H1 (cell line): ENCODE results near the gene P3R3URF. TPM values are rescaled to one million over a fixed set of nuclear protein-coding genes. Genes with fewer than 3 reads are reported as not detected.

Experiments
- CTCF ChIA-PET: fragments of 300-600 bp; sonication (Branson Sonifier 250); formaldehyde crosslinking; loops from one replicate; lab custom pipeline; 2021; ENCODE audit not compliant: partially characterized antibody; lab: Charles Lee
- POLR2A ChIA-PET: fragments of 300-600 bp; sonication (Branson Sonifier 250); formaldehyde crosslinking; loops from one replicate; lab custom pipeline; 2021; ENCODE audit warnings: inconsistent platforms; ENCODE audit not compliant: partially characterized antibody; lab: Charles Lee
- DNase-seq, 2 experiments: peaks; one replicate each; pipeline versions ENCODE4 v3.0.0 to v3.0.0-alpha.2; 2010 to 2022; ENCODE audit warnings: low spot score in 2 of 2, low read depth in 1 of 2, mixed read lengths in 1 of 2
- FAIRE-seq: peaks from 2 replicates; lab custom pipeline; 2011; peaks lifted over from hg19 to GRCh38; lab: Jason Lieb, UNC
- H2AFZ ChIP-seq: 2 replicates; pipeline ENCODE4 v1.8.1; 2012; ENCODE audit warnings: low read length, inconsistent platforms
- H2AK5ac ChIP-seq: 2 replicates; pipeline ENCODE4 v1.6.1; 2013; ENCODE audit warnings: low read depth, low read length
- H2BK120ac ChIP-seq: replicated peaks from 2 replicates; pipeline ENCODE3; 2013; ENCODE audit warnings: low read depth, low read length, inconsistent platforms
- H2BK12ac ChIP-seq: 2 replicates; pipeline ENCODE4 v1.6.1; 2013; ENCODE audit warnings: low read depth, low read length
- H2BK15ac ChIP-seq: 2 replicates; pipeline ENCODE4 v1.6.1; 2013; ENCODE audit warnings: low read length
- H2BK20ac ChIP-seq: 2 replicates; pipeline ENCODE4 v1.6.1; 2013; ENCODE audit warnings: low read length
- H2BK5ac ChIP-seq: 2 replicates; pipeline ENCODE4 v1.6.1; 2013; ENCODE audit warnings: low read depth, low read length
- H3K14ac ChIP-seq: 2 replicates; pipeline ENCODE4 v1.6.1; 2013; ENCODE audit warnings: inconsistent platforms; ENCODE audit not compliant: insufficient read length
- H3K18ac ChIP-seq: 2 replicates; pipeline ENCODE4 v1.6.1; 2013; ENCODE audit warnings: low read length; ENCODE audit errors: extremely low read depth
- H3K23ac ChIP-seq: 2 replicates; pipeline ENCODE4 v1.6.1; 2013; ENCODE audit warnings: inconsistent platforms; ENCODE audit not compliant: insufficient read length
- H3K23me2 ChIP-seq: 2 replicates; pipeline ENCODE4 v1.6.1; 2013; ENCODE audit warnings: low read depth, low read length
- H3K27ac ChIP-seq: 2 replicates; pipeline ENCODE4 v1.6.1; 2011; ENCODE audit warnings: low read depth, low read length, inconsistent platforms
- H3K27me3 ChIP-seq, 4 experiments: replicated peaks in 1 of 4; 1 replicate in 1 of 4; 2 replicates in 3 of 4; pipeline versions ENCODE4 v1.6.1 to v1.8.1; 2011 to 2013; ENCODE audit warnings: low read length in 3 of 4, mild to moderate bottlenecking in 3 of 4, inconsistent platforms in 2 of 4, mixed read lengths in 2 of 4, moderate library complexity in 1 of 4; ENCODE audit not compliant: control insufficient read depth in 3 of 4, insufficient read depth in 3 of 4; ENCODE audit errors: extremely low read depth in 1 of 4
- H3K36me3 ChIP-seq, 4 experiments: 2 replicates each; pipeline versions ENCODE4 v1.6.1 to v1.8.1; 2011 to 2013; ENCODE audit warnings: mild to moderate bottlenecking in 4 of 4, low read length in 3 of 4, moderate library complexity in 2 of 4, control low read depth in 1 of 4, inconsistent platforms in 1 of 4; ENCODE audit not compliant: insufficient read depth in 4 of 4, control insufficient read depth in 2 of 4
- H3K4ac ChIP-seq: replicated peaks from 2 replicates; pipeline ENCODE3; 2013; ENCODE audit warnings: low read length, low read depth, mixed read lengths, inconsistent platforms; ENCODE audit not compliant: insufficient read length
- H3K4me1 ChIP-seq, 4 experiments: replicated peaks in 1 of 4; 1 replicate in 1 of 4; 2 replicates in 3 of 4; pipeline versions ENCODE4 v1.6.1 to v1.8.1; 2011 to 2013; ENCODE audit warnings: low read length in 3 of 4, inconsistent platforms in 2 of 4, mixed read lengths in 1 of 4; ENCODE audit not compliant: insufficient read depth in 4 of 4, control insufficient read depth in 3 of 4
- H3K4me2 ChIP-seq, 2 experiments: 2 replicates each; pipeline versions ENCODE4 v1.6.1 to v1.8.1; 2011 to 2013; ENCODE audit warnings: low read depth in 2 of 2, low read length in 2 of 2, control low read depth in 1 of 2, inconsistent platforms in 1 of 2, mild to moderate bottlenecking in 1 of 2; ENCODE audit not compliant: insufficient read depth in 1 of 2
- H3K4me3 ChIP-seq, 4 experiments: fragments of 200-600, 300-600 bp in 1 of 4; sonication (generic), shearing (Covaris generic), sonication (Bioruptor Twin) in 1 of 4; 2 replicates each; pipeline versions ENCODE4 v1.5.1 to v1.8.1; 2011 to 2016; ENCODE audit warnings: low read length in 4 of 4, low read depth in 3 of 4, control low read depth in 2 of 4, inconsistent platforms in 2 of 4, mild to moderate bottlenecking in 2 of 4, mixed read lengths in 1 of 4, moderate library complexity in 1 of 4; ENCODE audit not compliant: insufficient read depth in 2 of 4; ENCODE audit errors: extremely low read depth in 1 of 4
- H3K56ac ChIP-seq: replicated peaks from 2 replicates; pipeline ENCODE3; 2013; ENCODE audit warnings: low read depth, mild to moderate bottlenecking, mixed read lengths, low read length, inconsistent platforms; ENCODE audit not compliant: insufficient read length
- H3K79me1 ChIP-seq: 2 replicates; pipeline ENCODE4 v1.6.1; 2013; ENCODE audit warnings: low read depth, low read length, control low read depth
- H3K79me2 ChIP-seq, 2 experiments: 2 replicates each; pipeline versions ENCODE4 v1.6.1 to v1.8.1; 2012 to 2013; ENCODE audit warnings: low read length in 2 of 2, mild to moderate bottlenecking in 2 of 2, inconsistent platforms in 1 of 2; ENCODE audit not compliant: insufficient read depth in 2 of 2, control insufficient read depth in 1 of 2
- H3K9ac ChIP-seq, 4 experiments: replicated peaks in 1 of 4; 1 replicate in 1 of 4; 2 replicates in 3 of 4; pipeline versions ENCODE4 v1.6.1 to v1.8.1; 2011 to 2013; ENCODE audit warnings: low read depth in 3 of 4, low read length in 3 of 4, control low read depth in 2 of 4, mild to moderate bottlenecking in 2 of 4, moderate library complexity in 2 of 4, inconsistent platforms in 1 of 4; ENCODE audit errors: extremely low read depth in 1 of 4
- H3K9me3 ChIP-seq, 2 experiments: 2 replicates each; pipeline versions ENCODE4 v1.6.1 to v1.8.1; 2012 to 2013; ENCODE audit warnings: mild to moderate bottlenecking in 2 of 2, moderate library complexity in 2 of 2, control low read depth in 1 of 2, inconsistent platforms in 1 of 2, low read depth in 1 of 2, low read length in 1 of 2, mixed read lengths in 1 of 2; ENCODE audit not compliant: insufficient read depth in 2 of 2
- H4K20me1 ChIP-seq, 2 experiments: replicated peaks in 1 of 2; 2 replicates each; pipeline versions ENCODE3 to v1.8.1; 2011 to 2013; ENCODE audit warnings: inconsistent platforms in 2 of 2, low read length in 2 of 2, mild to moderate bottlenecking in 1 of 2; ENCODE audit not compliant: insufficient read depth in 2 of 2, control insufficient read depth in 1 of 2
- H4K5ac ChIP-seq: 2 replicates; pipeline ENCODE4 v1.6.1; 2013; ENCODE audit warnings: low read length, low read depth, mixed read lengths, inconsistent platforms; ENCODE audit not compliant: insufficient read length
- H4K8ac ChIP-seq: 2 replicates; pipeline ENCODE4 v1.8.0; 2013; ENCODE audit warnings: mild to moderate bottlenecking, moderate library complexity, low read length, inconsistent platforms; ENCODE audit not compliant: insufficient read depth; ENCODE audit errors: extremely low read depth
- H4K91ac ChIP-seq: replicated peaks from 2 replicates; pipeline ENCODE3; 2013; ENCODE audit warnings: low read length, mixed read lengths, inconsistent platforms; ENCODE audit not compliant: insufficient read length
- BACH1 ChIP-seq: IDR thresholded peaks from 2 replicates; pipeline ENCODE4 v1.6.1; 2012; ENCODE audit warnings: low read length, improper control_type of control experiment
- WGBS, 2 experiments: shearing (Covaris generic) in 1 of 2; methylation state at CpG; one replicate each; pipeline versions ENCODE4 v1.1.6 to v1.1.7; 2013 to 2015; ENCODE audit warnings: low lambda C conversion rate in 2 of 2, mixed read lengths in 2 of 2, inconsistent platforms in 1 of 2, low coverage in 1 of 2, missing lambda C conversion rate in 1 of 2; ENCODE audit not compliant: insufficient replicate concordance in 2 of 2, insufficient coverage in 1 of 2, insufficient read length in 1 of 2; ENCODE audit errors: extremely low coverage in 1 of 2, missing lambda C conversion rate in 1 of 2; 5-methylcytosine and 5-hydroxymethylcytosine counted together
- polyA plus RNA-seq, 7 experiments: library from polyadenylated mRNA; depleted of rRNA in 3 of 7; stranded (reverse) in 5 of 7; unstranded in 2 of 7; fragments of >200 nt in 5 of 7; fragments of 200-250 nt in 2 of 7; gene quantifications; 1 replicate in 5 of 7; 2 replicates in 1 of 7; 4 replicates in 1 of 7; pipeline versions ENCODE4 v1.2.1 to v1.2.3, GENCODE V29; 2011 to 2013; ENCODE audit warnings: missing spikeins in 2 of 7, mixed read lengths in 2 of 7
- total RNA-seq: library from RNA; stranded (reverse); fragmentation: NEBNext Ultra II Directional; extraction: Animal tissue kit (Norgen Biotek cat#: 25700); gene quantifications from 2 replicates; pipeline ENCODE4 v1.2.1, GENCODE V29; 2021

Gene P3R3URF
- total and polyA plus RNA-seq, 2 of the 8 experiments (the other 6 are each of a cell fraction or from before 2014, with no cell fraction given), result not detected

- CTCF ChIA-PET, result interaction anchor here (1.0 to 2.8 kb wide), 4 partner anchors 8 to 162 kb away, joined by 3 to 13 read pairs (median 6); no protein-coding TSS in a partner anchor
- no peak overlapping the region for H2BK120ac ChIP-seq
- no peak overlapping the region for H4K5ac ChIP-seq
- no peak overlapping the region for H2BK5ac ChIP-seq
- no peak overlapping the region for H3K27ac ChIP-seq
- H4K8ac ChIP-seq, result no peak overlapping the region
- no peaks in the 10 kb centered on the region for H3K79me2 ChIP-seq
- H3K23ac ChIP-seq, result no peak overlapping the region
- no peak overlapping the region for H2BK12ac ChIP-seq
- H3K18ac ChIP-seq, result no peak overlapping the region
- DNase-seq (no peak), FAIRE-seq (no peak)
- 97% methylated on average over 3 of the region's 3 CpGs; no CpG with 5 or more reads in 1 of the 2 experiments for WGBS, 2 experiments
- no peak overlapping the region for H2AK5ac ChIP-seq
- H4K91ac ChIP-seq, result no peak overlapping the region
- H2AFZ ChIP-seq, result no peak overlapping the region
- H3K4me3 ChIP-seq, result peak overlapping the region in 1 of 4 experiments; percentile 80; a peak in 2 of 8 replicates
- H3K56ac ChIP-seq, result no peak overlapping the region
- H2BK15ac ChIP-seq, result no peak overlapping the region
- no peak overlapping the region for H3K4ac ChIP-seq
- no peak overlapping the region for H3K9ac ChIP-seq
- peaks cover 2 to 8% (median 6%) of the 10 kb centered on the region in 4 experiments for H3K4me1 ChIP-seq
- peak overlapping the region; percentile 3 to 52; a peak in 2 of 4 replicates for H3K4me2 ChIP-seq
- no peak for TF ChIP-seq BACH1
- H3K23me2 ChIP-seq, result peaks cover 17% of the 10 kb centered on the region
- no peaks in the 10 kb centered on the region for H3K27me3 ChIP-seq
- H3K36me3 ChIP-seq, result peaks cover 0 to 3% (median 0%) of the 10 kb centered on the region in 4 experiments; a peak in 2 of 8 replicates
- no peaks in the 10 kb centered on the region for H3K9me3 ChIP-seq
- no peak overlapping the region for H2BK20ac ChIP-seq
- no peaks in the 10 kb centered on the region for H3K79me1 ChIP-seq
- H4K20me1 ChIP-seq, result no peaks in the 10 kb centered on the region
- POLR2A ChIA-PET, result interaction anchor here (0.7 to 1.8 kb wide), 9 partner anchors 8 to 48 kb away, joined by 3 to 6 read pairs (median 3); partner anchors contain the start of gene RAD54L
- no peak overlapping the region for H3K14ac ChIP-seq
These were observed 23.0 kb upstream of the P3R3URF start for GRCh38 chr1:46199233-46199749.
